ENCODE measurements around the gene SPTBN1.

- no peak for TF ChIP-seq CTCF (IDR thresholded peaks at IDR 0.05 in 2 of 3, conservative IDR thresholded peaks at IDR 0.05 in 1 of 3; ENCODE audit: insufficient read depth in 2 of 3, low read depth in 1 of 3, low read length in 3 of 3)
- TF ChIP-seq SMAD4 (CRISPR knock-in tag; conservative IDR thresholded peaks at IDR 0.05), result no peak
- TF ChIP-seq MAX (CRISPR knock-in tag; IDR thresholded peaks at IDR 0.05), result no peak
- no peak for TF ChIP-seq REST (IDR thresholded peaks at IDR 0.05; ENCODE audit: borderline replicate concordance)
- no peak for TF ChIP-seq REST (CRISPR knock-in tag; IDR thresholded peaks at IDR 0.05; ENCODE audit: low read depth)
- TF ChIP-seq ZBTB11 (CRISPR knock-in tag; IDR thresholded peaks at IDR 0.05), result no peak
Observed at GRCh38 chr2:54466870-54467269, 10.7 kb downstream of the SPTBN1 start.

Measured in K562 (cell line).